Aorta (tissue), 5 donors: Measurements from ENCODE around the gene GPN2. TPM values are rescaled to one million over a fixed set of nuclear protein-coding genes. Genes with fewer than 3 reads are reported as not detected.

Experiments
- ATAC-seq: fragments of 200-7000 bp; cut with Tn5 transposase; one replicate; pipeline ENCODE4 v1.9.1; 2022; ENCODE audit warnings: moderate library complexity; ENCODE audit not compliant: low FRiP score
- DNase-seq, 2 donors: peaks; one replicate each; pipeline ENCODE4 v3.0.0-alpha.2; 2020
- H3K27ac ChIP-seq, 2 donors: one replicate each; pipeline ENCODE4 v1.5.1; 2013; ENCODE audit warnings: low read length in 2 of 2, mild to moderate bottlenecking in 2 of 2, moderate library complexity in 2 of 2, control low read depth in 1 of 2, inconsistent platforms in 1 of 2, low read depth in 1 of 2
- H3K27me3 ChIP-seq, 2 donors: one replicate each; pipeline ENCODE4 v1.6.1; 2013; ENCODE audit warnings: control low read depth in 1 of 2, low read length in 1 of 2, mild to moderate bottlenecking in 1 of 2, moderate library complexity in 1 of 2; ENCODE audit not compliant: insufficient read depth in 2 of 2, control insufficient read depth in 1 of 2
- H3K36me3 ChIP-seq, 2 donors: one replicate each; pipeline ENCODE4 v1.6.1; 2013; ENCODE audit warnings: control low read depth in 1 of 2, low read length in 1 of 2, mild to moderate bottlenecking in 1 of 2; ENCODE audit not compliant: insufficient read depth in 2 of 2, control insufficient read depth in 1 of 2
- H3K4me1 ChIP-seq, 2 donors: one replicate each; pipeline ENCODE4 v1.6.1; 2013; ENCODE audit warnings: low read length in 2 of 2, control low read depth in 1 of 2, mild to moderate bottlenecking in 1 of 2, moderate library complexity in 1 of 2; ENCODE audit not compliant: insufficient read depth in 2 of 2, control insufficient read depth in 1 of 2
- H3K4me3 ChIP-seq, 2 donors: one replicate each; pipeline ENCODE4 v1.5.1; 2013; ENCODE audit warnings: low read length in 2 of 2, control low read depth in 1 of 2, mild to moderate bottlenecking in 1 of 2
- H3K9me3 ChIP-seq: one replicate; pipeline ENCODE4 v1.6.1; 2013; ENCODE audit warnings: mild to moderate bottlenecking, low read length; ENCODE audit not compliant: control insufficient read depth
- WGBS, 2 donors: extraction: QIAGEN DNeasy Blood & Tissue Kit; methylation state at CpG; one replicate each; pipeline ENCODE4 v1.1.7; 2013; 5-methylcytosine and 5-hydroxymethylcytosine counted together
- intact Hi-C, 2 donors: fragments of 100-400 bp; cut with DNase I; formaldehyde crosslinking; loops; one replicate each; pipeline versions ENCODE4 v1.14.2 to v1.15.0; 2022
- polyA plus RNA-seq, 2 donors: library from polyadenylated mRNA; stranded (reverse); fragments of 200-250 nt; gene quantifications; one replicate each; pipeline ENCODE4 v1.2.3, GENCODE V29; 2013
- total RNA-seq, 2 donors: library from RNA; stranded (reverse); fragmentation: NEBNext Ultra II Directional; extraction: Animal tissue kit (Norgen Biotek cat#: 25700); gene quantifications; one replicate each; pipeline ENCODE4 v1.2.1, GENCODE V29; 2021
- donor health status: healthy with polysubstance abuse.
- donor health status: Bipolar disorder and iron deficiency.
- donor health status: DM: no; HTN: no; CAD: no.
- donor health status: DM: no; HTN: no; CAD: no.
- donor health status: DM: yes; HTN: yes; CAD: no.

Gene GPN2
- total and polyA plus RNA-seq, 4 donors = 12.1 to 20.7 (median 18.7) TPM

DNA sequence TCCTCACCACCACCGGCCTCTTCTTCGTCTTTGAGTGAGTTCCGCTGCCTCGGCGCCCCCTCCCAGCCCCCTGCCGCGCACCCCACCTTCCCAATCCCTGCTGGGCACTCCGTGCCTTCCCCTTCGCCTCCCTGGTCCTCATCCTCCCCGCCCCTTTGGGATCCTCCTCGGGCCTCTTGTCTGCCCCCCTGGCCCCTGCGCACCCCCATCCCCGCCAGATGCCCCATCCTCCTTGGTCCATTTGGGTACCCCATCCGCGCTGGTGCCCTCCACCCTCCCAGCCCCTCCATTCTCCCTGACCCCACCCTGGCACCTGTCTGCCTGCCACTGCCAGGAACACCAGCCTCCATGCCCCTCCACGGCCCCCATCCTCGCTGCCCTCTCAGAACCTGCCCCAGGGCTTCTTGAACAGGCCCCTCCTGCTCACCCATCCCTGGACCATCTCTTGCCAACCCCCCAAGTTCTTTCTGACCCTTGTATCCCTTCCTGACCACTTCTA is 62.9 kb downstream of the GPN2 start:
- intact Hi-C loops = no loop called here
- peak; percentile 10 for ATAC-seq
- peak overlapping the region in 1 of 2 donors; percentile 22 for H3K27ac ChIP-seq
- H3K27me3 ChIP-seq = no peaks in the 10 kb centered on the region
- peak overlapping the region; percentile 89 to 94 for H3K4me3 ChIP-seq
- no peaks in the 10 kb centered on the region for H3K9me3 ChIP-seq
- no peaks in the 10 kb centered on the region for H3K4me1 ChIP-seq
- no peak for DNase-seq
- H3K36me3 ChIP-seq = no peaks in the 10 kb centered on the region
- WGBS, 2 donors = 1 to 2% methylated on average over 16 to 17 of the region's 17 CpGs

DNA sequence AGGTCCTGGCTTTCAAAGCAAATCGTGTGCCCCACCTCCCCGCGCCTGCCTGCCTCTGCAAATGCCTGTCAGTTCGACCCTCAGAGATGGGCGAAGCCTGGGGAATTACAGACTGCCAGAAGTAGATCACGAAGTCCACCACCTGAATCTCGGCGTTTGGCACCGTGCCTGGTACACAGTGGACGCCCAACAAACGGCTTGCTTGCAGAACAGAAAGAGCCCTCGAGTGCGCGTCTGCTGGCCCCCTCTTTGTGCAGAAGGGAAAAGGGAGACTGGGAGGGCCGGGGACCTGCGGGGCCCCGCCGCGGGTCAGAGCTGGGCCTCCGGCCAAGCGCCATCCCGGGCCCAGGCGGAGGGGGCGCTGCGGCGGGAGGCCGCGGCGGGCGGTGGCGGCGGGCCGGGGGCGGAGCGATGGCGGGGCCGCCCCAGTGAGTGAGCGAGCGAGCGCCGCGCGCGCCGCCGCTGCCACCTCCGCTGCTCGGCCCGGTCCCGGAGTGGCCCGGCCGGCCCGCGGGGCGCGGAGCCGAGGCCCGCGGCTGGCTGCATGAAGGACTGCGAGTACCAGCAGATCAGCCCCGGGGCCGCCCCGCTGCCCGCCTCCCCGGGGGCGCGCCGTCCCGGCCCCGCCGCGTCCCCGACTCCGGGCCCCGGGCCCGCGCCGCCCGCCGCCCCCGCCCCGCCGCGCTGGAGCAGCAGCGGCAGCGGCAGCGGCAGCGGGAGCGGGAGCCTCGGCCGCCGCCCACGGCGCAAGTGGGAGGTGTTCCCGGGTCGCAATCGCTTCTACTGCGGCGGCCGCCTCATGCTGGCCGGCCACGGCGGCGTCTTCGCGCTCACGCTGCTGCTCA is 63.6 kb downstream of the GPN2 start, which contains the start of gene ZDHHC18:
Gene ZDHHC18, plus strand, starts transcription at position 428 of the 845 bp plus-strand sequence. Its CDS starts 117 bp downstream, at position 545.
- ATAC-seq = peak; percentile 93
- Histone ChIP-seq H3K4me1 (no peaks in the 10 kb centered on the region), H3K9me3 (no peaks in the 10 kb centered on the region), H3K36me3 (no peaks in the 10 kb centered on the region), H3K27me3 (no peaks in the 10 kb centered on the region), H3K27ac (peak within 1 kb of the TSS in 1 of 2 donors; percentile 58), H3K4me3 (peak within 1 kb of the TSS; percentile 89 to 95)
- WGBS, 2 donors = 0 to 1% methylated on average over 30 to 107 of the region's 107 CpGs
- intact Hi-C loops = no loop called here
- peak; percentile 75 to 91 for DNase-seq

Other genes with a start within 250 kb of the GPN2 start
- 10 to 100 TPM; 55.9 to 72.3 TPM for gene ARID1A, start 194.3 kb downstream of the GPN2 start, total RNA-seq
- gene ARID1A, start 194.3 kb downstream of the GPN2 start, polyA plus RNA-seq = 10 to 100 TPM in 1 of 2 donors, 1 to 10 TPM in 1; 6.5 to 13.7 TPM
- 10 to 100 TPM in 1 of 2 donors, 1 to 10 TPM in 1; 6.8 to 10.3 TPM for gene PIGV, start 102.3 kb downstream of the GPN2 start, total RNA-seq
- gene PIGV, start 102.3 kb downstream of the GPN2 start, polyA plus RNA-seq = 10 to 100 TPM in 1 of 2 donors, 1 to 10 TPM in 1; 6.9 to 10.9 TPM
- 10 to 100 TPM; 18.0 to 21.4 TPM for gene ZDHHC18, start 63.6 kb downstream of the GPN2 start, total RNA-seq
- 1 to 10 TPM; 8.0 to 8.2 TPM for gene ZDHHC18, start 63.6 kb downstream of the GPN2 start, polyA plus RNA-seq
- 1 to 10 TPM; 3.7 to 7.6 TPM for gene SFN, start 27.1 kb downstream of the GPN2 start, total RNA-seq
- gene SFN, start 27.1 kb downstream of the GPN2 start, polyA plus RNA-seq = 10 to 100 TPM in 1 of 2 donors, 1 to 10 TPM in 1; 3.3 to 18.3 TPM
- 10 to 100 TPM in 1 of 2 donors, 1 to 10 TPM in 1; 9.7 to 12.7 TPM for gene GPATCH3, start 10.2 kb upstream of the GPN2 start, total RNA-seq
- 10 to 100 TPM in 1 of 2 donors, 1 to 10 TPM in 1; 7.5 to 16.4 TPM for gene GPATCH3, start 10.2 kb upstream of the GPN2 start, polyA plus RNA-seq
- not detected for gene NR0B2, start 23.7 kb upstream of the GPN2 start, total RNA-seq
- 10 to 100 TPM in 1 of 2 donors, not detected in 1; 28.0 TPM for gene NR0B2, start 23.7 kb upstream of the GPN2 start, polyA plus RNA-seq
- 10 to 100 TPM; 44.9 to 49.9 TPM for gene NUDC, start 31.5 kb upstream of the GPN2 start, total RNA-seq
- gene NUDC, start 31.5 kb upstream of the GPN2 start, polyA plus RNA-seq = 10 to 100 TPM; 62.7 to 79.8 TPM
- gene KDF1, start 70.2 kb upstream of the GPN2 start, total RNA-seq = not detected
- 1 to 10 TPM in 1 of 2 donors, under 1 TPM in 1; 0.23 to 1.6 TPM for gene KDF1, start 70.2 kb upstream of the GPN2 start, polyA plus RNA-seq
- 10 to 100 TPM; 15.0 to 16.3 TPM for gene TRNP1, start 103.4 kb upstream of the GPN2 start, total RNA-seq
- 10 to 100 TPM; 15.2 to 30.8 TPM for gene TRNP1, start 103.4 kb upstream of the GPN2 start, polyA plus RNA-seq
- 10 to 100 TPM; 20.6 to 73.9 TPM for gene TENT5B, start 122.6 kb upstream of the GPN2 start, total RNA-seq
- gene TENT5B, start 122.6 kb upstream of the GPN2 start, polyA plus RNA-seq = 10 to 100 TPM; 10.4 to 23.7 TPM